Hematopoietic multipotent progenitor cell treated with erythropoietin and hydrocortisone succinate and interleukin-3 and kit ligand, for 17 days (in vitro differentiated cells): Measurements from ENCODE around the gene SEPHS2.
"Not testable (repeated sequence)": the region's sequence is repeated elsewhere in the genome, so short reads cannot be mapped to it uniquely, and the experiment has no call there.

Experiments used
- DNase-seq: peaks from one replicate; pipeline ENCODE4 v3.0.0-alpha.2; 2015; ENCODE audit warnings: low spot score

SEPHS2 gene

DNA sequence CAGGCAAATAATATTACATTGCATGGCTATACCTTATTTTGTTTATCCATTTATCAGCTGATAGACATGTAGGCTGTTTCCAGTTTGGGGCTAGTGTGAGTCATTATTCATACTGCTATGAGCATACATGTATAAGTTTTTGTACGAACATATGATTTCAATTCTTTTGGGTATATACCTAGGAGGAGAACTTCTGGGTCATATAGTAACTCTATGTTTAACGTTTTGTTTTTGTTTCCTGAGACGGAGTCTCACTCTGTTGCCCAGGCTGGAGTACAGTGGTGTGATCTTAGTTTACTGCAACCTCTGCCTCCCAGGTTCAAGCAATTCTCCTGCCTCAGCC is 24.5 kb upstream of the SEPHS2 start:
- no peak for DNase-seq

- DNase-seq = no peak
Measured at GRCh38 chr16:30464078-30464477, 18.4 kb upstream of the SEPHS2 start.

GRCh38 chr16:30461426-30461825 is 15.8 kb upstream of the SEPHS2 start:
- DNase-seq = not testable (repeated sequence)

DNA sequence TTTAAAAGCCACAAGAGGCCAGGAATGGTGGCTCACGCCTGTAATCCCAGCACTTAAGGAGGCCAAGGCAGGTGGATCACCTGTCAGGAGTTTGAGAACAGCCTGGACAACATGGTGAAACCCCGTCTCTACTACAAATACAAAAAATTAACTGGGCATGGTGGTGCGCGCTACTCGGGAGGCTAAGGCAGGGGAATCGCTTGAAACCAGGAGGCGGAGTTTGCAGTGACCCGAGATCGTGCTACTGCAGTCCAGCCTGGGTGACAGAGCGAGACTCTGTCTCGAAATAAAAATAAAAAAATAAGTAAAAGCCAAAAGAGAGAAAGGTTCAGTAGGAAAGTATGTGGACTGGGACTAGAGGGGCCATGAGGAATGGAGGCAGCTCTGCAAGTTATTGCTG is 13.8 kb upstream of the SEPHS2 start:
- DNase-seq = no peak

GRCh38 chr16:30458561-30459394 is 13.1 kb upstream of the SEPHS2 start:
- DNase-seq = no peak

DNA sequence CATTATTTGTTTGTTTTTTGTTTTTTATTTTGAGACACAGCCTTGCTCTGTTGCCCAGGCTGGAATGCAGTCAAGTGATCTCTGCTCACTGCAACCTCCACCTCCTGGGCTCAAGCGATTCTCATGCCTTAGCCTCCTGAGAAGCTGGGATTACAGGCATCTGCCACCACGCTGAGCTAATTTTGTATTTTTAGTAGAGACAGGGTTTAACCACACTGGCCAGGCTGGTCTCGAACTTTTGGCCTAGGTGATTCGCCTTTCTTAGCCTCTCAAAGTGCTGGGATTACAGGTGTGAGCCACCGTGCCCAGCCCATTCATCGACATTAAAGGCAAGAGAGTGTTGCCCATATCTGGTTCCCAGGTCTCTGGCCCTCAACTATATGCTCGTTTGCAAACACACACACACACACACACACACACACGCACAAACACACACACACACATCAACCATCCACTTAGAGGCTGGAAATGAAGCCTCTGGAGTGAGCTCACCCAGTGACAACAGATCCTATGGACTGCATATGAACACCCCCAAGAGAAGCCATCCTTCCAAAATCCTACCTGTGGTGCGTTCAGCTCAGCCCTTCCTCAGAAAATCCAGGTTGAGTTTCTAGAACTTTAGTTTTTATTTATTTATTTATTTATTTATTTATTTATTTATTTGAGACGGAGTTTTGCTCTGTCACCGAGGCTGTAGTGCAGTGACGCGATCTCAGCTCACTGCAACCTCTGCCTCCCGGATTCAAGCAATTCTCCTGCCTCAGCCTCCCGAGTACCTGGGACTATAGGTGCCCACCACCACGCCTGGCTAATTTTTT is 12.3 kb upstream of the SEPHS2 start:
- DNase-seq = no peak

GRCh38 chr16:30457256-30457655 is 11.6 kb upstream of the SEPHS2 start:
- DNase-seq = no peak

DNA sequence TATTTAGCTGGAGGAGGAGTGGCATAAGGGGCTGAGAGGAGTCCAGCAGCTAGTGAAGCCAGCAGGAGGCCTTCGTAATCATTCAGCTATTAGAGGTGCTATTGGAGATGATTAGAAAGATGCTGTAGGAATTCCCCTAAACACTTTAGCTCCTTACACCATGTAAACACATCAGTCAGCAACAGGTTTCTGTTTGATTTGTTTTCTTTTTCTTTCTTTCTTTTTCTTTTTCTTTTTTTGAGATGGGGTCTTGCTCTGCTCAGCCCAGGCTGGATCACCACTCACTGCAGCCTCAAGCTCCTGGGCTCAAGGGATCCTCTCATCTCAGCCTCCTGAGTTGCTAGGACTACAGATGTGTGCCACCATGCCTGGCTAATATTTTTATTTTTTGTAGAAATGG is 10.6 kb upstream of the SEPHS2 start:
- no peak for DNase-seq

GRCh38 chr16:30452709-30453580 is 7.3 kb upstream of the SEPHS2 start:
- not testable (repeated sequence) for DNase-seq

DNA sequence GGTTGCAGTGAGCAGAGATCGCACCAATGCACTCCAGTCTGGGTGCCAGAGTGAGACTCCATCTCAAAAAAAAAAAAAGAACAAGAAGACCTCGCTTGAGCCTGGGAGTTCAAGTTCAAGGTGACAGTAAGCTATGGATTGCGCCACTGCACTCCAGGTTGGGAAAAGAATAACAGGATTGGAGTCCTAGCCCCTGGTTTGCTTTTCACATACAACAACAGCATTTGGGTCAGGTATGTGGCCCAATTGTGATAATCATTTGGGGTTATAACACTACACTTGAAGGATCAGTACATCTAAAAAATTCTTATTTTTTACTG is 3.4 kb upstream of the SEPHS2 start:
- no peak for DNase-seq

- no peak for DNase-seq
Measured at GRCh38 chr16:30447512-30448226, 2.0 kb upstream of the SEPHS2 start.

- DNase-seq = peak; percentile 12
Measured at GRCh38 chr16:30446203-30446595, 525 bp upstream of the SEPHS2 start.

GRCh38 chr16:30445149-30445407 is 596 bp downstream of the SEPHS2 start:
- no peak for DNase-seq

DNA sequence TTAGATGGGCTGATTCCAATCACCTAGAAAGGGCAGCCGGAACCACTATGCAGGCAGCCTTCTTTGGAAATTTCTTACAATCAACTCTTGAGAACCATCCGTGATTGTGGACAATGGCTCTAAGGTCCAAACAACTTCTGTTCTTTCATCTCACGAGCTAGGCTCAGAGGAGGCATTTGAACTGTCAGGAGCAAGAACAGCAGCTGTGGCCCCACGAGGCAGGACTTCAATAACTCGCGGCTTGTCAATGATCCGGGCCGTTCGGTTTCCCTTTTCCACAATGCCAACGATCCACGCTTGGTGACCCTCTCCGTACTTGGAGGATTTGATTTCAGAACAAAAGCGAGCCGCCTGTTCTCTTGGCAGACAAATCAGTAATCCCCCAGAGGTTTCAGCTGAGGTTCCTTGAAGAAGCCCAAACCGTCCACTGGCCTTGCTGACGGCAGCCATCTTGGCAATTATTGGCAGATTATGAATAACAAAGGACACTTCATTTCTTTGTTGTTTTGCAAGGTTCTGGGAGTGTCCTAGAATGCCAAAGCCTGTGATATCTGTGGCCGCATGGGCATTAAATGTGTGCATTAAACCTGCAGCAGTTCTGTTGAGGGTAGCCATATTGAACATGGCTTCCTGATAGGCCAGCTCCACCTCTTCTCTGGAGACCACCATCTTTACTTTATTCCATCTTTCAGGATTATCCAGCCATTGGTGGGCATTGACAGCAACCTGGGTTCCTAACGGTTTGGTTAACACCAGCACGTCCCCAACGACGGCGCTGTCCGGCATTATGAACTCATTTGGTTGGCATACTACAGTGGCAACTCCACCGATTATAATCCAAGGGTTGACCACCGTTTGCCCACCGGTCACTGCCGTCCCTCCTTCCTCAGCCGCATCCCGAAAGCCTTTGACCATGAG is 1.2 kb downstream of the SEPHS2 start:
- no peak for DNase-seq

DNA sequence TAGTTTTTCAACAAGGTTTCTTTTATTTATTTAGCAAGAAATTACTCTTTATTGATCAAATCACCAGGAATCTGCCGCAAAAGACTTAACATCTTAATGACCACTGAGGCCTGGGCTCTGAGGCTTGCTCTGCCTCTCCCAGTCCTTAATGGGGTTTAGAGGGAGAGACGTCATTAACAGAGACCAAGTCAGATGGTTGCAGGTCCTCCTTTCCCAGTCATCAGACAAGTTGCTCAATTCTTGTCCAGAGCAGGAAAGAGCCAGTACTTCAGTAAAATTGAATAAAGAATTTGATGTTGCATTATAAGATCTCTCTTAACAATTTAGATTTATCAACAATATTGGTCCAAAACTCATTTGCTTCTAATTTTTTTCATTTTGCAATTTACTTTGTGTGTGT is 2.0 kb downstream of the SEPHS2 start:
- no peak for DNase-seq

- DNase-seq = no peak
Measured at GRCh38 chr16:30439720-30440348, 5.8 kb downstream of the SEPHS2 start.

DNA sequence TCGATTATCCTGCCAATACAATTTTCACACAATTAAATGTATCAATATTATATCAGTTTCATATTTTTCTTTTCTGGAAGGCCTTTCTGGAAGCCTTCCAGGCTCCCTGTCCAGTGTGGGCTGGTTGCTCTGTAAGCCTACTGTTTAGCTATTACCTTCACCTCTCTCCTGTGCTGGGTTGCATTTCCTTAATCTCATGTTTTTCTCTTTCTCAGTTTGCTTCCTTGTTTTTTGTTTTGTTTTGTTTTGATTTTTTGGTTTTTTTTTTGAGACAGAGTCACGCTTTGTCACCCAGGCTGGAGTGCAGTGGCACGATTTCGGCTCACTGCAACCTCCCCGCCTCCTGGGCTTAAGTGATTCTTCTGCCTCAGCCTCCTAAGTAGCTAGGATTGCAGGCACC is 6.8 kb downstream of the SEPHS2 start:
- DNase-seq = no peak

GRCh38 chr16:30437511-30438046 is 8.1 kb downstream of the SEPHS2 start:
- DNase-seq = no peak

GRCh38 chr16:30434852-30435251 is 10.8 kb downstream of the SEPHS2 start:
- DNase-seq = no peak

- no peak for DNase-seq
Measured at GRCh38 chr16:30430428-30430970, 15.2 kb downstream of the SEPHS2 start.
